GM12878 (cell line): ENCODE data around the gene CYTIP. TPM values are rescaled to one million over a fixed set of nuclear protein-coding genes. Genes with fewer than 3 reads are reported as not detected.

Experiments used
- ASH2L ChIP-seq: fragments of 300-600, 200-600 bp; sonication (generic); IDR thresholded peaks from 2 replicates; pipeline ENCODE4 v1.6.1; 2017; ENCODE audit warnings: low read depth, mild to moderate bottlenecking, borderline replicate concordance
- E2F8 ChIP-seq: fragments of 450-650 bp; IDR thresholded peaks from 2 replicates; pipeline ENCODE4 v1.6.1; 2018; ENCODE audit warnings: mild to moderate bottlenecking, low read depth, moderate library complexity; ENCODE audit not compliant: partially characterized antibody
- FOS ChIP-seq: IDR thresholded peaks from 3 replicates; pipeline ENCODE4 v1.6.1; 2011; ENCODE audit warnings: borderline replicate concordance; ENCODE audit not compliant: insufficient read length; ENCODE audit errors: extremely low read depth
- IRF3 ChIP-seq: fragments of 450-650 bp; IDR thresholded peaks from 2 replicates; pipeline ENCODE4 v1.6.1; 2014; ENCODE audit warnings: mild to moderate bottlenecking
- PRDM15 ChIP-seq: fragments of 450-650 bp; formaldehyde crosslinking; IDR thresholded peaks from 2 replicates; pipeline ENCODE4 v1.4.0; 2020; ENCODE audit warnings: mild to moderate bottlenecking, moderate library complexity
- SUZ12 ChIP-seq: fragments of 200-600 bp; sonication (generic); IDR thresholded peaks from one replicate; pipeline ENCODE4 v1.6.1; 2018; ENCODE audit warnings: antibody characterized with exemption, mild to moderate bottlenecking; ENCODE audit not compliant: unreplicated experiment
- TCF3 ChIP-seq: IDR thresholded peaks from 2 replicates; pipeline ENCODE4 v1.6.1; 2012; ENCODE audit warnings: low read depth, mild to moderate bottlenecking, low read length, borderline replicate concordance; ENCODE audit not compliant: insufficient read depth
- polyA plus RNA-seq, 11 experiments: library from polyadenylated mRNA; depleted of rRNA in 4 of 11; unstranded in 6 of 11; stranded (reverse) in 5 of 11; fragments of >200 nt; fragmentation: Nextera tagmentation in 4 of 11; fragmentation: Illumina TruSeq in 1 of 11; extraction: Ambion mirVana in 4 of 11; extraction: Trizol in 1 of 11; gene quantifications; 1 replicate in 1 of 11; 2 replicates in 10 of 11; pipeline versions ENCODE4 v1.2.1 to v1.2.3, GENCODE V29; 2011 to 2016; ENCODE audit warnings: inconsistent platforms in 2 of 11, missing spikeins in 2 of 11, low read depth in 1 of 11
- total RNA-seq, 4 experiments: library from RNA; depleted of rRNA in 3 of 4; stranded (reverse); fragments of >200 nt in 3 of 4; fragmentation: Illumina TruSeq in 1 of 4; extraction: Trizol in 1 of 4; gene quantifications; 2 replicates each; pipeline versions ENCODE4 v1.2.1 to v1.2.3, GENCODE V29; 2013 to 2021

Gene CYTIP
- total and polyA plus RNA-seq, 10 of the 15 experiments (the other 5 are each of a cell fraction or from before 2014, with no cell fraction given): 55.1 to 178 (median 73.4) TPM

GRCh38 chr2:157489983-157490382 is 46.1 kb upstream of the CYTIP start (continued):
- TF ChIP-seq PRDM15 (CRISPR knock-in tag) (no peak), E2F8 (no peak), IRF3 (no peak), SUZ12 (no peak), ASH2L (no peak), FOS (no peak), TCF3 (no peak)
- TF ChIP-seq, all 136 proteins: peak for 0
